ENCODE results near the gene FBXL19. TPM values are rescaled to one million over a fixed set of nuclear protein-coding genes. Genes with fewer than 3 reads are reported as not detected.

FBXL19 gene
- total RNA-seq, 2 donors from 2014 or later: 13.7 to 14.5 TPM

- intact Hi-C loops (cut with DNase I): no loop called here
- DNase-seq (ENCODE audit: low spot score): no peak
These were observed 69.8 kb downstream of the FBXL19 start for GRCh38 chr16:30992931-30993816.

- intact Hi-C loops (cut with DNase I): loop anchor here in 1 of 2 donors (5.0 kb wide), 1 partner anchor 36 kb away; the partner anchor contains the start of gene STX4
- DNase-seq (ENCODE audit: low spot score): no peak
These were observed 72.6 kb downstream of the FBXL19 start for GRCh38 chr16:30995927-30996323.

- DNase-seq (ENCODE audit: low spot score): no peak
- intact Hi-C loops (cut with DNase I): loop anchor here in 1 of 2 donors (5.0 kb wide), 1 partner anchor 36 kb away; the partner anchor contains the start of gene STX4
These were observed 73.1 kb downstream of the FBXL19 start for GRCh38 chr16:30996324-30996984.

- DNase-seq (ENCODE audit: low spot score): peak; percentile 96
- intact Hi-C loops (cut with DNase I): loop anchor here in 1 of 2 donors (5.0 kb wide), 1 partner anchor 35 kb away; the partner anchor contains the start of gene STX4
These were observed 73.8 kb downstream of the FBXL19 start for GRCh38 chr16:30996985-30997724.

GRCh38 chr16:30997725-30998711 lies 74.6 kb downstream of the FBXL19 start:
- no peak for DNase-seq (ENCODE audit: low spot score)
- intact Hi-C loops (cut with DNase I): loop anchor here in 1 of 2 donors (5.0 kb wide), 1 partner anchor 34 kb away; the partner anchor contains the start of gene STX4

Small RNA genes within 50 kb of the gene (microRNA-seq; reads per million reads assigned to microRNA genes)
- gene MIR4519 (ENCODE audit: borderline microRNAs expressed in 2 of 2) (0 reads per million in 2 donors), gene MIR762 (ENCODE audit: borderline microRNAs expressed in 2 of 2) (0 to 0.26 reads per million in 2 donors)

Other genes starting within 250 kb of the FBXL19 start
- gene SRCAP, start 224.4 kb upstream of the FBXL19 start, total RNA-seq: 10 to 100 TPM; 41.4 to 44.9 TPM
- gene PHKG2, start 175.1 kb upstream of the FBXL19 start, total RNA-seq: 10 to 100 TPM; 13.0 to 13.9 TPM
- gene CFAP119, start 161.5 kb upstream of the FBXL19 start, total RNA-seq: 1 to 10 TPM; 1.2 TPM
- gene RNF40, start 161.2 kb upstream of the FBXL19 start, total RNA-seq: 10 to 100 TPM; 60.9 to 66.5 TPM
- gene ZNF629, start 136.4 kb upstream of the FBXL19 start, total RNA-seq: 10 to 100 TPM; 10.1 to 11.2 TPM
- gene BCL7C, start 29.5 kb upstream of the FBXL19 start, total RNA-seq: 10 to 100 TPM; 33.6 to 36.3 TPM
- gene CTF1, start 27.0 kb upstream of the FBXL19 start, total RNA-seq: 1 to 10 TPM; 5.0 to 5.2 TPM
- gene ORAI3, start 25.5 kb downstream of the FBXL19 start, total RNA-seq: 10 to 100 TPM; 11.0 to 17.5 TPM
- 10 to 100 TPM; 11.8 to 17.7 TPM for gene SETD1A, start 34.2 kb downstream of the FBXL19 start, total RNA-seq
- 10 to 100 TPM; 38.5 to 39.2 TPM for gene HSD3B7, start 61.6 kb downstream of the FBXL19 start, total RNA-seq
- 1 to 10 TPM in 1 of 2 donors, under 1 TPM in 1; 0.95 to 1.1 TPM for gene STX1B, start 87.1 kb downstream of the FBXL19 start, total RNA-seq
- 10 to 100 TPM; 54.4 to 75.4 TPM for gene STX4, start 110.0 kb downstream of the FBXL19 start, total RNA-seq
- gene ZNF668, start 150.7 kb downstream of the FBXL19 start, total RNA-seq: 10 to 100 TPM; 12.1 to 14.6 TPM
- gene ZNF646, start 150.8 kb downstream of the FBXL19 start, total RNA-seq: 10 to 100 TPM; 10.1 to 11.7 TPM
- gene PRSS53, start 165.4 kb downstream of the FBXL19 start, total RNA-seq: 1 to 10 TPM; 1.5 to 3.5 TPM
- gene VKORC1, start 171.2 kb downstream of the FBXL19 start, total RNA-seq: 100 to 1,000 TPM in 1 of 2 donors, 10 to 100 TPM in 1; 77.8 to 113 TPM
- 10 to 100 TPM; 29.8 to 30.6 TPM for gene BCKDK, start 184.8 kb downstream of the FBXL19 start, total RNA-seq
- gene KAT8, start 194.1 kb downstream of the FBXL19 start, total RNA-seq: 10 to 100 TPM; 49.9 to 51.3 TPM
- under 1 TPM in 1 of 2 donors, not detected in 1; 0.23 TPM for gene PRSS8, start 212.2 kb downstream of the FBXL19 start, total RNA-seq
- gene PRSS36, start 226.5 kb downstream of the FBXL19 start, total RNA-seq: 1 to 10 TPM; 2.9 to 5.2 TPM

All from posterior vena cava (tissue), 2 donors.